ENCODE results near the gene KIF18B.

GRCh38 chr17:44892250-44892649 lies 55.3 kb downstream of the KIF18B start:
- TF ChIP-seq EZH2 (IDR thresholded peaks at IDR 0.05) (no peak), FOXP2 (optimal IDR thresholded peaks at IDR 0.05; ENCODE audit: control extremely low read depth, extremely low read length, insufficient read depth) (no peak), POLR2AphosphoS5 (IDR thresholded peaks at IDR 0.05; ENCODE audit: borderline replicate concordance, low read depth, low read length) (no peak)

All from SK-N-MC (cell line).